NCI-H128 (cell line): ENCODE measurements around the gene RRP9.

Experiments
- DNase-seq: peaks from one replicate; lab custom pipeline; 2025; ENCODE audit not compliant: unreplicated experiment; lab: John Stamatoyannopoulos, UW

Gene RRP9

DNA sequence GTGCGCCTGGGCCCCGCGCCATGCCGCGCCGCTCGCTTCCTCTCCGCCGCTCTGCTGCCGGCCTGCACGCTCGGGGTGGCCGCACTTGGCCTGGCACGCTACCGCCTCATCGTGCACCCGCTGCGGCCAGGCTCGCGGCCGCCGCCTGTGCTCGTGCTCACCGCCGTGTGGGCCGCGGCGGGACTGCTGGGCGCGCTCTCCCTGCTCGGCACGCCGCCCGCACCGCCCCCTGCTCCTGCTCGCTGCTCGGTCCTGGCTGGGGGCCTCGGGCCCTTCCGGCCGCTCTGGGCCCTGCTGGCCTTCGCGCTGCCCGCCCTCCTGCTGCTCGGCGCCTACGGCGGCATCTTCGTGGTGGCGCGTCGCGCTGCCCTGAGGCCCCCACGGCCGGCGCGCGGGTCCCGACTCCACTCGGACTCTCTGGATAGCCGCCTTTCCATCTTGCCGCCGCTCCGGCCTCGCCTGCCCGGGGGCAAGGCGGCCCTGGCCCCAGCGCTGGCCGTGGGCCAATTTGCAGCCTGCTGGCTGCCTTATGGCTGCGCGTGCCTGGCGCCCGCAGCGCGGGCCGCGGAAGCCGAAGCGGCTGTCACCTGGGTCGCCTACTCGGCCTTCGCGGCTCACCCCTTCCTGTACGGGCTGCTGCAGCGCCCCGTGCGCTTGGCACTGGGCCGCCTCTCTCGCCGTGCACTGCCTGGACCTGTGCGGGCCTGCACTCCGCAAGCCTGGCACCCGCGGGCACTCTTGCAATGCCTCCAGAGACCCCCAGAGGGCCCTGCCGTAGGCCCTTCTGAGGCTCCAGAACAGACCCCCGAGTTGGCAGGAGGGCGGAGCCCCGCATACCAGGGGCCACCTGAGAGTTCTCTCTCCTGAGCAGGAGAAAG, 14.4 kb upstream of the RRP9 start:
- no peak for DNase-seq

DNA sequence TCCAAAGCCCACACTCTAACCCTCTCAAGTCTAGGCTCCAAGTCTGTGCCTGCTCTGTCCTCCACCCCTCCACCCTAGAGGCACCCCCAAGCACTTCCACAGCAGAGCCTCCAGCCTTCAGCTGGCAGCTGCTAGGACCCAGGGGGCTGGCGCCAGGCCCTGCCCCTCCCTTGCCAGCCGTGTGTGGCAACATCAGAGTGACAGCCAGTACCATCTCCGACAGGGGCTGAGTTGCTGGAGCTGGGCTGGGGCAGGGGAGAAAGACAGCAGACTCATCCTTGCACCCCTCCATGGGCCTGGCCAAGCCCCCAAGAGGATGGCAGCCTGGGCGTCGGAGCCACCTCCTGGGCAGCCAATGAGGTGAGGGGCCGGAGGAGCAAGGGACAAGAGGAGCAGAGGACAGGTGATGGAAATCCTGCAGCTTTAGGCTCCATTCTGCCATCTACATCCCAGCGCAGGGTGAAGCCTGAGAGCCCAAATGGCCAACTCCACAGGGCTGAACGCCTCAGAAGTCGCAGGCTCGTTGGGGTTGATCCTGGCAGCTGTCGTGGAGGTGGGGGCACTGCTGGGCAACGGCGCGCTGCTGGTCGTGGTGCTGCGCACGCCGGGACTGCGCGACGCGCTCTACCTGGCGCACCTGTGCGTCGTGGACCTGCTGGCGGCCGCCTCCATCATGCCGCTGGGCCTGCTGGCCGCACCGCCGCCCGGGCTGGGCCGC, 13.6 kb upstream of the RRP9 start, which contains the start of gene GPR62:
Gene GPR62 (plus strand): TSS at position 207 of the 718 bp plus-strand sequence. CDS start 272 bp downstream, at position 479.
- no peak for DNase-seq

- DNase-seq, result no peak
Measured at GRCh38 chr3:51954713-51955112, 13.0 kb upstream of the RRP9 start.

DNA sequence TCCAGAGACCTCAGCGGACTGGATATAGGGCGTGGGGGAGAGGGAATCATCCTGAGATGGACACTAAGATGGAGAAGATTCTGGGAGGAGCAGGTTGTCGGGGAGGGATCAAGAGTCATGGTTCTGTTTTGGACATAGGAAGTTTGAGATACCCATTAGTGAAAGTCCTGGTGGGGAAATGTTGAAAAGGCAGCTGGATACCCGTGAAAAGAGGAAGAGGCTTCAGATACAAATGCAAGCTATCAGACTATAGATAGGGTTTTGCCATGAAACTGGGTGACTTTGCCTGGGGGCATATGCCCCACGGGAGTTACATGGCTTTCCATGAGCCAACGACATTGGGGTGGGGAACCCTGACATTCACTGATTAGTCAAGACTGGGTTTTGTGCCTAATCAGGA, 12.4 kb upstream of the RRP9 start:
- DNase-seq, result no peak

DNA sequence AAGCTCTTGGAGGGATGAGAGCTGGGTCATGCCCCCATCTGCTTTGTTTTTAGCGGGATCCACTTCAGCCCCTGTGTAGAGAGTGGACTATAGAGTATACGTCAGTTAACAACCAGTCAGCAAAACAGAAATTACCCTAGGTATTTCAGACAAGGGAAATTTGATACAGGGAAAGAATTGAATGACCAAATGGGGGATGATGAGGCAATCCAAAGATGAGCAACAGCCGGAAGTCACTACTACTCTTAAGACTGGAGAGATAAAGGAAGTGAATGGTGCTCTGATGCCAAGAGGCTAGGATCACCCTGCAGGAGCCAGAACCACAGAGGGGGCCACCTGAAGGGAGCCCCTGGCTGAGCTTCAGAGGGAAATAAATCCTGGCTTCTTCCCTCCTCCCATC, 11.7 kb upstream of the RRP9 start:
- DNase-seq, result no peak

- DNase-seq, result no peak
Measured at GRCh38 chr3:51950899-51951298, 9.2 kb upstream of the RRP9 start.

GRCh38 chr3:51949121-51949520, 7.4 kb upstream of the RRP9 start:
- DNase-seq, result no peak

GRCh38 chr3:51948016-51948580, 6.4 kb upstream of the RRP9 start:
- DNase-seq, result no peak

DNA sequence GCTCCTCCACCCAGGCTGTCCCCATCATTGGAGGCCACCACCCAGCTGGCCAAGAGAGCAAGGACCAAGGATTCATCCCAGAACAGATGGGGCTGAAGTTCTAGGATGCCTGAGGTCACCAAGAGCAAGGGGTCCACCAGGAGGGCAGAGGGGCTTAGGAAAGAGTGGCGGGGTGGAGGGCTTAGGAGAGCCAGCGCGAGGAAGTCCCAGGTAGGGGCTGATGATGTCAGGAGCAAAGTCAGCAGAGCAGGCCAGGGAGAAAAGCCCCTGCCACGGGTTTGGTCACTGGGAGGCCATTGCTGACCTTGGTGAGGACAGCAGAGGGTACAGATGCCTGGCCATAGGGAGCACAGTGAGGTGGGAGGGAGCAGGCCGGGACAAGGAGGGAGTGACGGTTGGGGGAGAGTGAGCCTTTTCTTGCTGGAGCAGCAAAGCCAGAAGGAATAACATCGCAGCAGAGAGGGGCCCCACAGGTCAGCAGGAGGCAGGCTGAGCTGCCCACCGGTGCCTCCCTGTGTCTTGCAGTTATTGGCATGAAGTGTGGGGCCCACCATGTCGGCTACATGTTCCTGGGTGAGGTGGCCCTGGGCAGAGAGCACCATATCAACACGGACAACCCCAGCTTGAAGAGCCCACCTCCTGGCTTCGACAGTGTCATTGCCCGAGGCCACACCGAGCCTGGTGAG, 5.7 kb upstream of the RRP9 start:
- DNase-seq, result no peak

DNA sequence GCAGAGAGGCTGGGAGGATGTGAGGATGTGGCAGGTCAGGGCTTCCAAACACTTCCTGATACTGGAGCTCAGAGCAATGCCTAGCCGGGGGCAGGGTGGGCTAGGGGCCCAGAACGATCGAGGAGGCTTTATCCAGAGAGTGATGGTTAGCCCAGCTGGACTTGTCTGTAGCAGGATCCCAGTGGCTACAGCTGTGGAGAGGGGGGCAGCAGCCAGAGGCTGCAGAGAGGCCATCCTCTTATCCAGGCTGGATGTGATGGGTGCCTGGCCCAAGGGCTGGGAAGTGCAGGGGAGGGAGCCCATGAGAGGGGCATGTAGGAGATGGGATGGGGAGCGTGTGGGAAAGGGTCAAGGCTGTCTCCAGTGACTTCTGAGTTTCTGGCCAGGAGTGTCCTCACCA, 5.1 kb upstream of the RRP9 start:
- DNase-seq, result no peak

GRCh38 chr3:51945926-51946705, 4.4 kb upstream of the RRP9 start:
- no peak for DNase-seq

DNA sequence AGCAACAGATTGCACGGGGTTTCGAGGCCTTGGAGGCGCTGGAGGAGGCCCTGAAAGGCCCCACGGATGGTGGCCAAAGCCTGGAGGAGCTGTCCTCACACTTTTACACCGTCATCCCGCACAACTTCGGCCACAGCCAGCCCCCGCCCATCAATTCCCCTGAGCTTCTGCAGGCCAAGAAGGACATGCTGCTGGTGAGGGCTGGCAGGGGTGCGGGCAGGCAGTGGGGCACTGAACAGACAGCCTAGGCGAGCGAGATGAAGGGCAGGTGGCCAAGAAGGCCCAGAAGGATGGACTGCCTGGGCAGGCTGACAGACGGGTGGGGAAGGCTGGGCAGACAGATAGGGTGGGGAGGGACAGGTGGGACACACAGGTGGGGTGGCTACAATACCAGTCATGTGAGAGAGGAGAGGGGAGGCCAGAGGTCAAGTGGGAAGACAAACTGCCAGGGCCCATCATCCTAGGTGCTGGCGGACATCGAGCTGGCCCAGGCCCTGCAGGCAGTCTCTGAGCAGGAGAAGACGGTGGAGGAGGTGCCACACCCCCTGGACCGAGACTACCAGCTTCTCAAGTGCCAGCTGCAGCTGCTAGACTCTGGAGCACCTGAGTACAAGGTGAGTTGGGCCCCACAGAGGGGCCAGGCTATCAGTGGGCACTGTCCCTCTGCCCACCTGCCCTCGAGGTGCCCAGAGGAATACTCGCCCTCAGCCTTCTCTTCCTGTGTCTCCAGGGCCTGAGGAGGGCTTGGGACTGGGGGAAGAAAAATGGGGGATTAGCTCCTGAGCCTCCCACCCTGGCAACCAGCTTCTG, 3.5 kb upstream of the RRP9 start:
- DNase-seq, result no peak

- no peak for DNase-seq
Measured at GRCh38 chr3:51944451-51945021, 2.8 kb upstream of the RRP9 start.

DNA sequence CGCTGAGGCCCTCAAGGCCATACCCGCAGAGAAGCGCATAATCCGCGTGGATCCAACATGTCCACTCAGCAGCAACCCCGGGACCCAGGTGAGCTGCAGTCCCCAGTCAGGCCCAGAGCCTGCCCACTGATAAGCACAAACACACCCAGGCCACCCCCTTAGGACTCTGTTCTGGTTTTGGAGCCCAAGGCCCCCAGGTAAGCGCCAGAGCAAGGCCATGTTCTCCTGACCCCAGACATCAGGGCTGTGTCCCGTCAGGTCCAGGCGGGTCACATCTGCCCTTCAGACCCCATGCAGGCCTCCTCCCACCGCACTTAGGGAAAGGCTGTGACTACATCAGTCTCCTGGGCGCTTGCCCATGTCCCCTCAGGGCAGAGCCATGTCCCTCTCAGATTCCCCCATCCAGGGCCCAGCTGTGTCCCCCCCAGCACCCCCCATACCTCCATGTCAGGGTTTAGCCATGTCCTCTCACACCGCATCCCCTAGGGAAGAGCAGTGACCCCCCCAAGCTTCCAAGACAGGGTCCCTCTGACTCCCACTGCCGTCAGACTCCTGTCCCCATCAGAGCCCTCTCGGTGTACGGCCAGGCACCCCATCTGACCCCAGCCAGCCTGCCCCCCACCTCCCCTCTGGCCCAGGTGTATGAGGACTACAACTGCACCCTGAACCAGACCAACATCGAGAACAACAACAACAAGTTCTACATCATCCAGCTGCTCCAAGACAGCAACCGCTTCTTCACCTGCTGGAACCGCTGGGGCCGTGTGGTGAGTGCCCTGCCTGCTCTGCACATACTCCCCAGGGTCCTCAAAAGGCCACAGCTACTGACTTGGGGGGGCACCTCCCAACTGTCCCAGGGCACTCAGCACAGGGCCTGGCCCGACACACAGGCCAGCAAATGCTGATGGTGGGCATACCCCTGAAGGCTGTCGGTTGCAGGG, 2.0 kb upstream of the RRP9 start:
- no peak for DNase-seq

DNA sequence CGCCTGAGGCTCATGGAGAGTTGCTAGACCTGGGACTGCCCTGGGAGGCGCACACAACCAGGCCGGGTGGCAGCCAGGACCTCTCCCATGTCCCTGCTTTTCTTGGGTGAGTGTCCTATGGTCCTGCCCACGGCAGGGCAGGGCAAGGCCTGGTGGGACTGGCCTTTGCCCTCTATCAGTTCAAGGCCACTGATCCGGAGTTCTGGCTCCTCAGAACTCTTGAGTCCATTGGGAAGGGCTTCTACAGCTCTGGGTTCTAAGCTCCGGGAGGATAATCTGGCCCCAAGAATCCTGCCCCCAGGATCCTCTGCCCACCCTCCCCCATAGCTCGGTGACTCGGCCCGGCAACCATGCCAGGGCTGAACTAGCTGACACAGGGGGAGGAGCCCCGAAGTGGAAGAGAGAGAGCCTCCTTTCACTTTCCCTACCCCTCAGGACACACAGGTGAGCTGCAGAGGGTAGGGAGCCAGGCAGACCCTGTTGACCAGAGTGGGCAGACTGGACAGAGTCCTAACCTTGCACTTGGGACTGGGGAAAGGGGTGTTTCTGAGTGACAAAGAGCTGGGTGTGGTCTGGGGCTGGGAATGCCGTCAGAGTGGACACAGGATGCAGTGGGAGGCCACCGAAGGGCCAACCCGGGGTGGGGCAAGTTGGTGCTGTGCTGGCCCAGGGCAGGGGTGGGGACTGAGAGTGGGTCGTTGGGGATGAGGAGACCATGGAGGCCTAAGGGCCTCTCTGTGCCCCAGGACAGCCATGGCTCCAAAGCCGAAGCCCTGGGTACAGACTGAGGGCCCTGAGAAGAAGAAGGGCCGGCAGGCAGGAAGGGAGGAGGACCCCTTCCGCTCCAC, 1.1 kb upstream of the RRP9 start:
- no peak for DNase-seq

DNA sequence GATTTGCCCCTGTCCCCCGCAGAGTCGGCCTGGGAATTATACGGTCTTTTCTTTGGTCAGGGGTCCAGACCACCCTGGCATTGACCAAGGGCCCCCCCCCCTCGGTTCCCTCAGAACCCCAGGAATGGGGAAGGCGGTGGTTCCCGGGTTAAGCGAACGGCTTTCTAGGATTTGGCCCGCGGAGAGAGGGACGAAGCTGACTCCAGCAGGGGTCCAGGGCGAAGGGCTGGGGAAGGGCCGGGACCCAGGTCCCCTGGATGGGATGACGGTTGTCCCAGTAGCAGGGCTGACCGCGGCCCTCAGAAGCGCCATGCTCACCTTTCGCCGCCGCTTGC, 274 bp downstream of the RRP9 start:
- DNase-seq, result no peak

DNA sequence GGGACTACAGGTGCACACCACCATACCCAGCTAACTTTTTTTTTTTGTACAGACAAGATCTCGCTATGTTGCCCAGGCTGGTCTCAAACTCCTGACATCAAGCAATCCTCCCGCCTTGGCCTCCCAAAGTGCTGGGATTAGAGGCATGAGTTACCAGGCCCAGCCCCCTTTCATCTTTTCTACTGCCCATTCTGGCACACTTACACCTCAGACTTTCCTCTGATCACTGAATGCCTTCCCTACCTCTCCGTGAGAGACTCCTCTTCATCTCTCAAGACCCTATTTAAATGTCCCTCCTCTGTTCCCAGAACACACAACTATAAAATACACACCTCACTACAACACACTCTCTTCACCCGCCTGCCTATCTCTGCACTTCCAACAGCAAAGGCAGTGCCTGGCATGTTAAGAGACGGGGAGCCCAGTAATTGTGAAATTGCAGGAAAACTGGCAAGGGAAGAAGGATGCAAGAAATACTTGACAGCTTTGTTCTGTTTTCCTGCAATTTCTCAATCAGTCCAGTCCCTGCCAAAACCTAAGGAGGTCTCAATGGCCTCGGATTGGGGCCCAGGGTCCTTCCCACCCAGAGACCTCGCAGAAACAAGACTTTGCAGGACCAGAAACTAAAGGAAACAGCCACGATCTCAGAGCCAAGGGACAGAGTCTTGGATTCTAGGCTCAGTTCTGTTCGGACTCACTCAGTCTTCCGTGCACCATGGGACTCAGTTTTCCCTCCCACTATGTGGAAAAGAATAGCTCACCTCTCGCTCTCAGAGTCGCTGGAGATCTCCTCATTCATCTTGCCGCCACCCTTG, 849 bp downstream of the RRP9 start:
- DNase-seq, result no peak
